ENCODE results near the gene TMF1. TPM values are rescaled to one million over a fixed set of nuclear protein-coding genes. Genes with fewer than 3 reads are reported as not detected.

Gene TMF1
- total and polyA plus RNA-seq, 2 experiments from 2014 or later: 15.8 to 21.3 TPM

DNA sequence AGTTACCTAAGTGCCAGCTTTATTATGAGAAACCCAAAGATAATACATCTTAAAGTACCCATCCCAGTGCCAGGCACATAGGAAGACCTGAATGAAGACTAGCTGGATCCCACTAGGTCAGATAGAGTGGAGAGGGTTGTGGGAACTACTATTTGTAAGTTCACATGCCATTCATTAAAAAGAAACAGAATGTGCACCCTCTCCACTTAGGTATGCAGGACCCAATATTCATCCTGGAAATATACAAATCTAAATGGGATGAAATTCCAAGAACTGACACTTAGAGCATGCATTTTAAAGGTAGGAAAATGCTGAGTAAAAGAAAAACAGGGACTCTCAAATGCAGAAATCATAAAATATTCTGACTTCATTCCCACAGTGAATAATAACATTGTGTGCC is 53.0 kb downstream of the TMF1 start:
- no peaks in the 10 kb centered on the region for H4K20me1 ChIP-seq (replicated peaks; ENCODE audit: insufficient read depth)
- no peaks in the 10 kb centered on the region for H3K4me1 ChIP-seq (ENCODE audit: insufficient read depth)
- peaks cover 4% of the 10 kb centered on the region for H3K36me3 ChIP-seq (ENCODE audit: insufficient read depth)
- Mint-ChIP-seq H3K4me3 (no peak overlapping the region), H3K27ac (no peak overlapping the region), H3K9me3 (no peaks in the 10 kb centered on the region), H3K4me1 (no peaks in the 10 kb centered on the region), H3K36me3 (ENCODE audit: low read depth) (peaks cover 60% of the 10 kb centered on the region), H3K27me3 (ENCODE audit: insufficient read depth, low read depth, poor library complexity) (peaks cover 4% of the 10 kb centered on the region)
- TF ChIP-seq, protein P1, sequence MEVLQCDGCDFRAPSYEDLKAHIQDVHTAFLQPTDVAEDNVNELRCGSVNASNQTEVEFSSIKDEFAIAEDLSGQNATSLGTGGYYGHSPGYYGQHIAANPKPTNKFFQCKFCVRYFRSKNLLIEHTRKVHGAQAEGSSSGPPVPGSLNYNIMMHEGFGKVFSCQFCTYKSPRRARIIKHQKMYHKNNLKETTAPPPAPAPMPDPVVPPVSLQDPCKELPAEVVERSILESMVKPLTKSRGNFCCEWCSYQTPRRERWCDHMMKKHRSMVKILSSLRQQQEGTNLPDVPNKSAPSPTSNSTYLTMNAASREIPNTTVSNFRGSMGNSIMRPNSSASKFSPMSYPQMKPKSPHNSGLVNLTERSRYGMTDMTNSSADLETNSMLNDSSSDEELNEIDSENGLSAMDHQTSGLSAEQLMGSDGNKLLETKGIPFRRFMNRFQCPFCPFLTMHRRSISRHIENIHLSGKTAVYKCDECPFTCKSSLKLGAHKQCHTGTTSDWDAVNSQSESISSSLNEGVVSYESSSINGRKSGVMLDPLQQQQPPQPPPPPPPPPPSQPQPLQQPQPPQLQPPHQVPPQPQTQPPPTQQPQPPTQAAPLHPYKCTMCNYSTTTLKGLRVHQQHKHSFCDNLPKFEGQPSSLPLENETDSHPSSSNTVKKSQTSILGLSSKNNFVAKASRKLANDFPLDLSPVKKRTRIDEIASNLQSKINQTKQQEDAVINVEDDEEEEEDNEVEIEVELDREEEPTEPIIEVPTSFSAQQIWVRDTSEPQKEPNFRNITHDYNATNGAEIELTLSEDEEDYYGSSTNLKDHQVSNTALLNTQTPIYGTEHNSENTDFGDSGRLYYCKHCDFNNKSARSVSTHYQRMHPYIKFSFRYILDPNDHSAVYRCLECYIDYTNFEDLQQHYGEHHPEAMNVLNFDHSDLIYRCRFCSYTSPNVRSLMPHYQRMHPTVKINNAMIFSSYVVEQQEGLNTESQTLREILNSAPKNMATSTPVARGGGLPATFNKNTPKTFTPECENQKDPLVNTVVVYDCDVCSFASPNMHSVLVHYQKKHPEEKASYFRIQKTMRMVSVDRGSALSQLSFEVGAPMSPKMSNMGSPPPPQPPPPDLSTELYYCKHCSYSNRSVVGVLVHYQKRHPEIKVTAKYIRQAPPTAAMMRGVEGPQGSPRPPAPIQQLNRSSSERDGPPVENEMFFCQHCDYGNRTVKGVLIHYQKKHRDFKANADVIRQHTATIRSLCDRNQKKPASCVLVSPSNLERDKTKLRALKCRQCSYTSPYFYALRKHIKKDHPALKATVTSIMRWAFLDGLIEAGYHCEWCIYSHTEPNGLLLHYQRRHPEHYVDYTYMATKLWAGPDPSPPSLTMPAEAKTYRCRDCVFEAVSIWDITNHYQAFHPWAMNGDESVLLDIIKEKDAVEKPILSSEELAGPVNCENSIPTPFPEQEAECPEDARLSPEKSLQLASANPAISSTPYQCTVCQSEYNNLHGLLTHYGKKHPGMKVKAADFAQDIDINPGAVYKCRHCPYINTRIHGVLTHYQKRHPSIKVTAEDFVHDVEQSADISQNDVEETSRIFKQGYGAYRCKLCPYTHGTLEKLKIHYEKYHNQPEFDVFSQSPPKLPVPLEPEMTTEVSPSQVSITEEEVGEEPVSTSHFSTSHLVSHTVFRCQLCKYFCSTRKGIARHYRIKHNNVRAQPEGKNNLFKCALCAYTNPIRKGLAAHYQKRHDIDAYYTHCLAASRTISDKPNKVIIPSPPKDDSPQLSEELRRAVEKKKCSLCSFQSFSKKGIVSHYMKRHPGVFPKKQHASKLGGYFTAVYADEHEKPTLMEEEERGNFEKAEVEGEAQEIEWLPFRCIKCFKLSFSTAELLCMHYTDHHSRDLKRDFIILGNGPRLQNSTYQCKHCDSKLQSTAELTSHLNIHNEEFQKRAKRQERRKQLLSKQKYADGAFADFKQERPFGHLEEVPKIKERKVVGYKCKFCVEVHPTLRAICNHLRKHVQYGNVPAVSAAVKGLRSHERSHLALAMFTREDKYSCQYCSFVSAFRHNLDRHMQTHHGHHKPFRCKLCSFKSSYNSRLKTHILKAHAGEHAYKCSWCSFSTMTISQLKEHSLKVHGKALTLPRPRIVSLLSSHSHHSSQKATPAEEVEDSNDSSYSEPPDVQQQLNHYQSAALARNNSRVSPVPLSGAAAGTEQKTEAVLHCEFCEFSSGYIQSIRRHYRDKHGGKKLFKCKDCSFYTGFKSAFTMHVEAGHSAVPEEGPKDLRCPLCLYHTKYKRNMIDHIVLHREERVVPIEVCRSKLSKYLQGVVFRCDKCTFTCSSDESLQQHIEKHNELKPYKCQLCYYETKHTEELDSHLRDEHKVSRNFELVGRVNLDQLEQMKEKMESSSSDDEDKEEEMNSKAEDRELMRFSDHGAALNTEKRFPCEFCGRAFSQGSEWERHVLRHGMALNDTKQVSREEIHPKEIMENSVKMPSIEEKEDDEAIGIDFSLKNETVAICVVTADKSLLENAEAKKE (CRISPR knock-in tag; IDR thresholded peaks at IDR 0.05): no peak
- TF ChIP-seq JUNB (IDR thresholded peaks at IDR 0.05; ENCODE audit: unreplicated experiment): no peak
- ATAC-seq: no peak
- H3K27me3 ChIP-seq (ENCODE audit: insufficient read depth): no peaks in the 10 kb centered on the region
- H3K4me2 ChIP-seq: no peak overlapping the region
- no peaks in the 10 kb centered on the region for H3K9me2 ChIP-seq (ENCODE audit: insufficient read depth)
- no peak overlapping the region for H2AFZ ChIP-seq
- H3K79me2 ChIP-seq (replicated peaks; ENCODE audit: insufficient read depth): no peaks in the 10 kb centered on the region
- H3K4me3 ChIP-seq: no peak overlapping the region
- H3F3A ChIP-seq (replicated peaks; ENCODE audit: low read depth): no peaks in the 10 kb centered on the region
- DNase-seq (ENCODE audit: low spot score): no peak
- H3K27ac ChIP-seq (ENCODE audit: low read depth): no peak overlapping the region

DNA sequence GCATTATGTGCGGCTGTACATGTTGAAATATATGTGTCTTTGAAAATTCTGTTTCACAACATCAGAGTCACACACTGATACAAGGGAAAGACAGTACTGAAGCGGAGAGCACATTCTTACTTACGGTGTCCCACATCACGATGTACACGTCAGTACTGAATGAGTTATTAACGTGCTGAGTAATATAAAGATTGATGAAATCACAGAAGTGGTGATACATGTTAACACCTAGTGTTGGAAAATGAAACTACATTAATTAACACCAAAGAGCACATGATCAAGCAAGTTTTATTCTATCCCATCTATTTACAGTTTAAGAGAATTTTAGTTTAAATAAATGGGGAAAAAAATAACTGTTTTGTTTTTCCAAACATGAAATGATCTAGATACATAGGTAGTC is 54.2 kb downstream of the TMF1 start:
- Histone ChIP-seq H3K9me2 (ENCODE audit: insufficient read depth) (no peaks in the 10 kb centered on the region), H2AFZ (no peak overlapping the region), H3K27me3 (ENCODE audit: insufficient read depth) (no peaks in the 10 kb centered on the region), H3F3A (replicated peaks; ENCODE audit: low read depth) (no peaks in the 10 kb centered on the region), H3K79me2 (replicated peaks; ENCODE audit: insufficient read depth) (no peaks in the 10 kb centered on the region), H3K36me3 (ENCODE audit: insufficient read depth) (peaks cover 5% of the 10 kb centered on the region), H3K27ac (ENCODE audit: low read depth) (no peak overlapping the region), H3K4me3 (no peak overlapping the region), H4K20me1 (replicated peaks; ENCODE audit: insufficient read depth) (no peaks in the 10 kb centered on the region), H3K4me2 (no peak overlapping the region), H3K4me1 (ENCODE audit: insufficient read depth) (no peaks in the 10 kb centered on the region)
- TF ChIP-seq, protein P2, sequence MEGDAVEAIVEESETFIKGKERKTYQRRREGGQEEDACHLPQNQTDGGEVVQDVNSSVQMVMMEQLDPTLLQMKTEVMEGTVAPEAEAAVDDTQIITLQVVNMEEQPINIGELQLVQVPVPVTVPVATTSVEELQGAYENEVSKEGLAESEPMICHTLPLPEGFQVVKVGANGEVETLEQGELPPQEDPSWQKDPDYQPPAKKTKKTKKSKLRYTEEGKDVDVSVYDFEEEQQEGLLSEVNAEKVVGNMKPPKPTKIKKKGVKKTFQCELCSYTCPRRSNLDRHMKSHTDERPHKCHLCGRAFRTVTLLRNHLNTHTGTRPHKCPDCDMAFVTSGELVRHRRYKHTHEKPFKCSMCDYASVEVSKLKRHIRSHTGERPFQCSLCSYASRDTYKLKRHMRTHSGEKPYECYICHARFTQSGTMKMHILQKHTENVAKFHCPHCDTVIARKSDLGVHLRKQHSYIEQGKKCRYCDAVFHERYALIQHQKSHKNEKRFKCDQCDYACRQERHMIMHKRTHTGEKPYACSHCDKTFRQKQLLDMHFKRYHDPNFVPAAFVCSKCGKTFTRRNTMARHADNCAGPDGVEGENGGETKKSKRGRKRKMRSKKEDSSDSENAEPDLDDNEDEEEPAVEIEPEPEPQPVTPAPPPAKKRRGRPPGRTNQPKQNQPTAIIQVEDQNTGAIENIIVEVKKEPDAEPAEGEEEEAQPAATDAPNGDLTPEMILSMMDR (conservative IDR thresholded peaks at IDR 0.05; ENCODE audit: low read depth in 2 of 2): peak in 1 of 2 experiments; percentile 29; a peak in 1 of 4 replicates
- TF ChIP-seq, protein P3, sequence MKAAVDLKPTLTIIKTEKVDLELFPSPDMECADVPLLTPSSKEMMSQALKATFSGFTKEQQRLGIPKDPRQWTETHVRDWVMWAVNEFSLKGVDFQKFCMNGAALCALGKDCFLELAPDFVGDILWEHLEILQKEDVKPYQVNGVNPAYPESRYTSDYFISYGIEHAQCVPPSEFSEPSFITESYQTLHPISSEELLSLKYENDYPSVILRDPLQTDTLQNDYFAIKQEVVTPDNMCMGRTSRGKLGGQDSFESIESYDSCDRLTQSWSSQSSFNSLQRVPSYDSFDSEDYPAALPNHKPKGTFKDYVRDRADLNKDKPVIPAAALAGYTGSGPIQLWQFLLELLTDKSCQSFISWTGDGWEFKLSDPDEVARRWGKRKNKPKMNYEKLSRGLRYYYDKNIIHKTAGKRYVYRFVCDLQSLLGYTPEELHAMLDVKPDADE (IDR thresholded peaks at IDR 0.05): no peak
- Mint-ChIP-seq H3K9me3 (peaks cover 7% of the 10 kb centered on the region; the same call in 2 of the 3 replicates), H3K36me3 (ENCODE audit: low read depth) (peaks cover 60% of the 10 kb centered on the region), H3K27ac (no peak overlapping the region), H3K27me3 (ENCODE audit: insufficient read depth, low read depth, poor library complexity) (peaks cover 4% of the 10 kb centered on the region), H3K4me1 (no peaks in the 10 kb centered on the region), H3K4me3 (no peak overlapping the region)
- DNase-seq (ENCODE audit: low spot score): no peak
- no peak for ATAC-seq

Measured in GM23338 (cell line).